ENCODE results near the gene HSD17B11.
"Not testable (repeated sequence)": the region's sequence is repeated elsewhere in the genome, so short reads cannot be mapped to it uniquely, and the experiment has no call there.

Gene HSD17B11

GRCh38 chr4:87304745-87305432 lies 86.1 kb downstream of the HSD17B11 start:
- no peak for DNase-seq

DNA sequence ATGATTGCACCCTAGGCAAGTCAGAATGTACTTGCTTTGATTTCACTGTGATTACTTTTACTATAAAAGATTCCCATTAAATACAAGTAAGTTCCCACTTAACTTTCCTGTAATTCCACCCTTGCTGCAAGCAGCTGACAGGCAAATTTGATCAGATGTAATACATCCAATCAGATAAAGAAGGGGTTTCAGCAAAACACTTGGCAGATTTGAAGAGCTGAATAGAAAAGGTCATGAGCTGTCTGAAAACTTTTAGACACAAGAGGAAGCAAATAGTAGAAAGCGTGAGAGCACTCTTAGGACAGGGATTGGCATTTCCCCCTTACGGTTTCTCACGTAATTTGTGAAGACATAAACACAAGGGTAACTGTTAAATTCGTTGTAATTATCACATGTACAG lies 91.1 kb downstream of the HSD17B11 start:
- no peak for DNase-seq

DNA sequence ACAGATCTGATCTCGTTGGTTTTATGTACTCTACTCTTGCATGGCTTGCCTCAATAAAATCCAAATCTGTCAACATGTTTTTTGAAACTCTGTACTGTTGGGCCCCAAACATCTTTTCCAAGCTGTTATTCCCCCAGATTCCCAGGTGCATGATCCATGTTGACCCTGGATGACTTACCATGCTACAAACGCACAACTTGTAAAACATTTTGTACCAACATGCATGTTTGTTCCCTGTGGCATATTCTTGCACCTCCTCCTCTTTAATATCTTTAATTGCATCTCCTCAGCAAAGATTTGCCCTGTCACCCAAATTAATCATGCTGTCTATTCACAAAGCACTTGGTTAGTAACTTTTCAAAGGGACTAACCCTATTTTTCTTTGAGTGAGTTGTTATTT lies 92.6 kb downstream of the HSD17B11 start:
- DNase-seq: no peak

DNA sequence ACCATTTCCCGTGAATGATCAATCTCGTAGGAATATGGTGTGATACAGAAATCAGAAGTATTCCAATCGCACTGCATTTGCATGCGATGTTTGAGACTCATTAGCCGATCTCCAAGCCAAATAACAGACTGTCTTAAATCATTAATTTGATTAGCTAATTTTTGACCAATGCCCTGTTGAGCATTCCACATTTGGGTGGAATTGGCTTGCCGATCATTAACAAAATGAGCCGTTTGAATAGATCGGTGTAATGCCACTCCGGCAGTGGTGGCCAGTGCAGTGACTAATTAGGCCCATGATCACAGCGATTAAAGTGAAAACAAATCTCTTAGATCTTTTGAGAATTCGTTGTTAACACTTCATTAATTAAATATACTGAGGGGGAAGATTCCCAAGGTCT lies 96.1 kb downstream of the HSD17B11 start:
- not testable (repeated sequence) for DNase-seq

- DNase-seq: not testable (repeated sequence)
Observed at GRCh38 chr4:87293889-87294288, 97.1 kb downstream of the HSD17B11 start.

GRCh38 chr4:87286970-87287369 lies 104.0 kb downstream of the HSD17B11 start:
- DNase-seq: no peak

Data from T-helper 9 cell (primary cell).